Activated CD4-positive, alpha-beta memory T cell treated with anti-CD3 and anti-CD28 coated beads, Interleukin-2, amount 10 ng/mL, durations not matched to agents 7 days and 5 days (primary cell): ENCODE results near the gene DMPK. TPM values are rescaled to one million over a fixed set of nuclear protein-coding genes. Genes with fewer than 3 reads are reported as not detected.
"Not testable (repeated sequence)": the region's sequence is repeated elsewhere in the genome, so short reads cannot be mapped to it uniquely, and the experiment has no call there.

Experiments
- CTCF ChIA-PET: fragments of 350-600 bp; sonication (Branson Sonifier 250); formaldehyde crosslinking; loops from one replicate; lab custom pipeline; 2021; ENCODE audit warnings: antibody characterized with exemption, inconsistent platforms; lab: Charles Lee
- POLR2A ChIA-PET: fragments of 350-600 bp; sonication (Branson Sonifier 250); formaldehyde crosslinking; loops from one replicate; lab custom pipeline; 2021; ENCODE audit warnings: antibody characterized with exemption; lab: Charles Lee
- DNase-seq: peaks from one replicate; pipeline ENCODE4 v3.0.0-alpha.2; 2020
- H3K27ac Mint-ChIP-seq: one replicate; pipeline ENCODE4 v1.8.0; 2021; ENCODE audit warnings: mild to moderate bottlenecking, mixed read lengths
- H3K27me3 Mint-ChIP-seq: one replicate; pipeline ENCODE4 v1.8.0; 2021; ENCODE audit warnings: mixed read lengths
- H3K36me3 Mint-ChIP-seq: one replicate; pipeline ENCODE4 v1.8.0; 2021; ENCODE audit warnings: low read depth, mixed read lengths
- H3K4me1 Mint-ChIP-seq: one replicate; pipeline ENCODE4 v1.8.0; 2021; ENCODE audit warnings: mixed read lengths
- H3K4me3 Mint-ChIP-seq: one replicate; pipeline ENCODE4 v1.8.0; 2021; ENCODE audit warnings: mild to moderate bottlenecking, mixed read lengths
- H3K9me3 Mint-ChIP-seq: one replicate; pipeline ENCODE4 v1.8.0; 2021; ENCODE audit warnings: mixed read lengths
- total RNA-seq, 2 experiments: library from RNA; stranded (reverse); gene quantifications; one replicate each; pipeline ENCODE4 v1.2.3, GENCODE V29; 2021

The DMPK gene
- total RNA-seq, 2 experiments from 2014 or later, result 29.5 to 32.5 TPM

GRCh38 chr19:45764475-45764874 lies 17.8 kb downstream of the DMPK start:
- POLR2A ChIA-PET, result no interaction called here
- H3K4me3 Mint-ChIP-seq, result no peak overlapping the region
- no peaks in the 10 kb centered on the region for H3K36me3 Mint-ChIP-seq
- peaks cover 19% of the 10 kb centered on the region for H3K27me3 Mint-ChIP-seq
- no peaks in the 10 kb centered on the region for H3K9me3 Mint-ChIP-seq
- no peak for DNase-seq
- H3K4me1 Mint-ChIP-seq, result peaks cover 5% of the 10 kb centered on the region
- CTCF ChIA-PET, result no interaction called here
- H3K27ac Mint-ChIP-seq, result no peak overlapping the region

- no peak for DNase-seq
- Mint-ChIP-seq H3K4me1 (peaks cover 3% of the 10 kb centered on the region), H3K27me3 (peaks cover 19% of the 10 kb centered on the region), H3K9me3 (no peaks in the 10 kb centered on the region), H3K36me3 (no peaks in the 10 kb centered on the region), H3K4me3 (no peak overlapping the region), H3K27ac (no peak overlapping the region)
- POLR2A ChIA-PET, result no interaction called here
- CTCF ChIA-PET, result no interaction called here
Measured at GRCh38 chr19:45763691-45764294, 18.5 kb downstream of the DMPK start.

- H3K9me3 Mint-ChIP-seq, result no peaks in the 10 kb centered on the region
- H3K27me3 Mint-ChIP-seq, result peaks cover 18% of the 10 kb centered on the region
- H3K36me3 Mint-ChIP-seq, result no peaks in the 10 kb centered on the region
- H3K27ac Mint-ChIP-seq, result no peak overlapping the region
- DNase-seq, result no peak
- peaks cover 3% of the 10 kb centered on the region for H3K4me1 Mint-ChIP-seq
- H3K4me3 Mint-ChIP-seq, result no peak overlapping the region
- CTCF ChIA-PET, result interaction anchor here (1.3 kb wide), 1 partner anchor 54 kb away, joined by 3 read pairs; no protein-coding TSS in a partner anchor
- POLR2A ChIA-PET, result no interaction called here
Measured at GRCh38 chr19:45762870-45763631, 19.2 kb downstream of the DMPK start.

- Mint-ChIP-seq H3K4me3 (no peak overlapping the region), H3K4me1 (no peaks in the 10 kb centered on the region), H3K27ac (no peak overlapping the region), H3K27me3 (peaks cover 10% of the 10 kb centered on the region), H3K36me3 (no peaks in the 10 kb centered on the region), H3K9me3 (no peaks in the 10 kb centered on the region)
- no peak for DNase-seq
- ChIA-PET POLR2A (no interaction called here), CTCF (no interaction called here)
Measured at GRCh38 chr19:45761714-45762113, 20.6 kb downstream of the DMPK start.

GRCh38 chr19:45758921-45759320 lies 23.4 kb downstream of the DMPK start:
- no peaks in the 10 kb centered on the region for H3K9me3 Mint-ChIP-seq
- ChIA-PET CTCF (interaction anchor here (0.8 kb wide), 1 partner anchor 11 kb away, joined by 4 read pairs; the partner anchor contains the start of gene SIX5), POLR2A (no interaction called here)
- H3K4me1 Mint-ChIP-seq, result no peaks in the 10 kb centered on the region
- H3K36me3 Mint-ChIP-seq, result no peaks in the 10 kb centered on the region
- no peak for DNase-seq
- no peak overlapping the region for H3K4me3 Mint-ChIP-seq
- H3K27me3 Mint-ChIP-seq, result peaks cover 3% of the 10 kb centered on the region
- H3K27ac Mint-ChIP-seq, result no peak overlapping the region

- peaks cover 3% of the 10 kb centered on the region for H3K27me3 Mint-ChIP-seq
- ChIA-PET POLR2A (no interaction called here), CTCF (interaction anchor here (0.7 kb wide), 1 partner anchor 221 kb away, joined by 3 read pairs; no protein-coding TSS in a partner anchor)
- H3K36me3 Mint-ChIP-seq, result no peaks in the 10 kb centered on the region
- H3K4me3 Mint-ChIP-seq, result no peak overlapping the region
- no peaks in the 10 kb centered on the region for H3K4me1 Mint-ChIP-seq
- no peaks in the 10 kb centered on the region for H3K9me3 Mint-ChIP-seq
- H3K27ac Mint-ChIP-seq, result no peak overlapping the region
- no peak for DNase-seq
Measured at GRCh38 chr19:45757695-45758094, 24.6 kb downstream of the DMPK start.

GRCh38 chr19:45754323-45754722 lies 28.0 kb downstream of the DMPK start:
- Mint-ChIP-seq H3K27ac (no peak overlapping the region), H3K4me3 (no peak overlapping the region), H3K27me3 (peaks cover under 1% of the 10 kb centered on the region), H3K36me3 (no peaks in the 10 kb centered on the region), H3K9me3 (no peaks in the 10 kb centered on the region), H3K4me1 (no peaks in the 10 kb centered on the region)
- ChIA-PET POLR2A (no interaction called here), CTCF (interaction anchor here (0.7 to 0.9 kb wide), 2 partner anchors 63 to 316 kb away, joined by 3 to 5 read pairs; no protein-coding TSS in a partner anchor)
- no peak for DNase-seq

GRCh38 chr19:45753548-45753947 lies 28.7 kb downstream of the DMPK start:
- POLR2A ChIA-PET, result no interaction called here

GRCh38 chr19:45752639-45753038 lies 29.7 kb downstream of the DMPK start:
- Mint-ChIP-seq H3K4me1 (no peaks in the 10 kb centered on the region), H3K27ac (no peak overlapping the region), H3K4me3 (no peak overlapping the region), H3K9me3 (no peaks in the 10 kb centered on the region), H3K27me3 (peaks cover 1% of the 10 kb centered on the region), H3K36me3 (no peaks in the 10 kb centered on the region)
- ChIA-PET CTCF (interaction anchor here (0.9 kb wide), 1 partner anchor 18 kb away, joined by 3 read pairs; no protein-coding TSS in a partner anchor), POLR2A (no interaction called here)
- no peak for DNase-seq

More at GRCh38 chr19:45753548-45753947, 28.7 kb downstream of the DMPK start:
- Mint-ChIP-seq H3K27me3 (no peaks in the 10 kb centered on the region), H3K36me3 (no peaks in the 10 kb centered on the region), H3K27ac (no peak overlapping the region), H3K9me3 (no peaks in the 10 kb centered on the region), H3K4me3 (no peak overlapping the region), H3K4me1 (no peaks in the 10 kb centered on the region)
- CTCF ChIA-PET, result interaction anchor here (0.9 kb wide), 1 partner anchor 63 kb away, joined by 5 read pairs; no protein-coding TSS in a partner anchor
- no peak for DNase-seq

- H3K9me3 Mint-ChIP-seq, H3K27me3 Mint-ChIP-seq, H3K36me3 Mint-ChIP-seq, POLR2A ChIA-PET, H3K27ac Mint-ChIP-seq, H3K4me1 Mint-ChIP-seq, CTCF ChIA-PET, H3K4me3 Mint-ChIP-seq, DNase-seq: not testable (repeated sequence)
Measured at GRCh38 chr19:45751483-45751882, 30.8 kb downstream of the DMPK start.

GRCh38 chr19:45747513-45747912 lies 34.8 kb downstream of the DMPK start:
- no peaks in the 10 kb centered on the region for H3K9me3 Mint-ChIP-seq
- POLR2A ChIA-PET, result no interaction called here
- H3K36me3 Mint-ChIP-seq, result no peaks in the 10 kb centered on the region
- no peak overlapping the region for H3K4me3 Mint-ChIP-seq
- DNase-seq, result no peak
- H3K27me3 Mint-ChIP-seq, result peaks cover 20% of the 10 kb centered on the region
- H3K4me1 Mint-ChIP-seq, result no peaks in the 10 kb centered on the region
- no peak overlapping the region for H3K27ac Mint-ChIP-seq
- CTCF ChIA-PET, result no interaction called here

- H3K4me1 Mint-ChIP-seq, result no peaks in the 10 kb centered on the region
- DNase-seq, result no peak
- H3K27ac Mint-ChIP-seq, result no peak overlapping the region
- no peaks in the 10 kb centered on the region for H3K36me3 Mint-ChIP-seq
- no peak overlapping the region for H3K4me3 Mint-ChIP-seq
- no peaks in the 10 kb centered on the region for H3K9me3 Mint-ChIP-seq
- ChIA-PET CTCF (no interaction called here), POLR2A (no interaction called here)
- peaks cover 23% of the 10 kb centered on the region for H3K27me3 Mint-ChIP-seq
Measured at GRCh38 chr19:45746866-45747265, 35.4 kb downstream of the DMPK start.

GRCh38 chr19:45745606-45746005 lies 36.7 kb downstream of the DMPK start:
- Mint-ChIP-seq H3K4me1 (no peaks in the 10 kb centered on the region), H3K9me3 (no peaks in the 10 kb centered on the region), H3K27ac (no peak overlapping the region), H3K27me3 (peaks cover 23% of the 10 kb centered on the region), H3K4me3 (no peak overlapping the region), H3K36me3 (no peaks in the 10 kb centered on the region)
- DNase-seq, result no peak
- ChIA-PET POLR2A (no interaction called here), CTCF (no interaction called here)
